ENCODE data around the gene AMOTL2.

DNA sequence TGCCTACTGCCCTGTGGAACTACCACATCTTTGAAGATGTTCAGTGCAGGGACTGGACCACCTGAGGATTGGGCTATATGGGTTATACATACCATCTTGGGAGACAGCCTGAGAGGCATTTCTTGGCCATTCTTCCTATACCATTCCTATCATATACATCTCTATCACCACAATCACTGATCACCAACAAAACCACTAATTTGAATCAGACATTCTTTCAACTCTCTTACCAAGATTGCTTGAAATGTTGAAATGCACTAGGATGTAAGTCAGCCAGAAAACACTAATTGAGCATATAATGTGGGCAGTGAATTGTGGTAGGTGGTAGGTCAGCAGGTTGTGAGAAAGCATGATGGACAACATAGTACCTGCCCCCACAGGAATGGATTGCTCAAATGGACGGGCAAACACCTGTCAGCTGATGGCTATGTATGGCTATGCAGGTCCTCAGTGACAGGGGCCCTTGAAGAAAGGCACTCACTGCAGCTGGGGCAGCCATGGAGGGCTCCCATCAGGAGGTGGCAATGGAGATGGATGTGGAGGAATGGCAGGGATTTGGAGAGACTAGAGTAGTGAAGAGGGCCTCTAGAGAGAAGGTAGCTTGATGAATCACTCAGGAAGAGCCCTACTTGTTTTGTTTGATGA lies 49.1 kb downstream of the AMOTL2 start:
- TF ChIP-seq, protein P1, sequence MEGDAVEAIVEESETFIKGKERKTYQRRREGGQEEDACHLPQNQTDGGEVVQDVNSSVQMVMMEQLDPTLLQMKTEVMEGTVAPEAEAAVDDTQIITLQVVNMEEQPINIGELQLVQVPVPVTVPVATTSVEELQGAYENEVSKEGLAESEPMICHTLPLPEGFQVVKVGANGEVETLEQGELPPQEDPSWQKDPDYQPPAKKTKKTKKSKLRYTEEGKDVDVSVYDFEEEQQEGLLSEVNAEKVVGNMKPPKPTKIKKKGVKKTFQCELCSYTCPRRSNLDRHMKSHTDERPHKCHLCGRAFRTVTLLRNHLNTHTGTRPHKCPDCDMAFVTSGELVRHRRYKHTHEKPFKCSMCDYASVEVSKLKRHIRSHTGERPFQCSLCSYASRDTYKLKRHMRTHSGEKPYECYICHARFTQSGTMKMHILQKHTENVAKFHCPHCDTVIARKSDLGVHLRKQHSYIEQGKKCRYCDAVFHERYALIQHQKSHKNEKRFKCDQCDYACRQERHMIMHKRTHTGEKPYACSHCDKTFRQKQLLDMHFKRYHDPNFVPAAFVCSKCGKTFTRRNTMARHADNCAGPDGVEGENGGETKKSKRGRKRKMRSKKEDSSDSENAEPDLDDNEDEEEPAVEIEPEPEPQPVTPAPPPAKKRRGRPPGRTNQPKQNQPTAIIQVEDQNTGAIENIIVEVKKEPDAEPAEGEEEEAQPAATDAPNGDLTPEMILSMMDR (conservative IDR thresholded peaks at IDR 0.05; ENCODE audit: low read depth, low read length): no peak
- no peak for TF ChIP-seq EZH2 (IDR thresholded peaks at IDR 0.05; ENCODE audit: borderline replicate concordance, low read depth, low read length, poor library complexity, severe bottlenecking)

Measured in A673 (cell line).